Hepatocyte (in vitro differentiated cells): ENCODE measurements around the gene GAPVD1. TPM values are rescaled to one million over a fixed set of nuclear protein-coding genes. Genes with fewer than 3 reads are reported as not detected.

Experiments
- DNase-seq: peaks from one replicate; pipeline ENCODE4 v3.0.0-alpha.2; 2016; ENCODE audit warnings: low spot score
- H2AFZ ChIP-seq: fragments of 200-600 bp; sonication (generic); 2 replicates; pipeline ENCODE4 v1.6.0; 2016; ENCODE audit warnings: antibody characterized with exemption, mild to moderate bottlenecking
- H3K27ac ChIP-seq: fragments of 200-600 bp; sonication (generic); 2 replicates; pipeline ENCODE4 v1.5.1; 2016; ENCODE audit warnings: mild to moderate bottlenecking
- H3K27me3 ChIP-seq: fragments of 200-600 bp; sonication (generic); 2 replicates; pipeline ENCODE4 v1.6.1; 2016
- H3K36me3 ChIP-seq: fragments of 200-600 bp; sonication (generic); replicated peaks from 2 replicates; pipeline ENCODE4 v1.5.1; 2016; ENCODE audit warnings: low read depth; ENCODE audit not compliant: insufficient read depth
- H3K4me1 ChIP-seq: fragments of 200-600 bp; sonication (generic); 2 replicates; pipeline ENCODE4 v1.5.1; 2016; ENCODE audit warnings: mild to moderate bottlenecking, moderate library complexity; ENCODE audit not compliant: insufficient read depth
- H3K4me2 ChIP-seq: fragments of 200-600 bp; sonication (generic); 2 replicates; pipeline ENCODE4 v1.6.0; 2016
- H3K4me3 ChIP-seq: fragments of 200-600 bp; sonication (generic); 2 replicates; pipeline ENCODE4 v1.5.1; 2016; ENCODE audit warnings: mild to moderate bottlenecking
- H3K79me2 ChIP-seq: fragments of 200-600 bp; sonication (generic); 2 replicates; pipeline ENCODE4 v1.6.0; 2017; ENCODE audit warnings: mild to moderate bottlenecking
- H3K9me2 ChIP-seq: fragments of 200-600 bp; sonication (generic); replicated peaks from 2 replicates; pipeline ENCODE4 v1.6.0; 2017; ENCODE audit warnings: mild to moderate bottlenecking; ENCODE audit not compliant: insufficient read depth
- H3K9me3 ChIP-seq: fragments of 200-600 bp; sonication (generic); 2 replicates; pipeline ENCODE4 v1.5.1; 2016; ENCODE audit warnings: low read depth, mild to moderate bottlenecking
- H4K20me1 ChIP-seq: fragments of 200-600 bp; sonication (generic); 2 replicates; pipeline ENCODE4 v1.6.0; 2016; ENCODE audit warnings: mild to moderate bottlenecking; ENCODE audit not compliant: insufficient read depth, poor library complexity, severe bottlenecking
- CTCF ChIP-seq: fragments of 200-600 bp; sonication (generic); IDR thresholded peaks from 2 replicates; pipeline ENCODE4 v1.5.1; 2016; ENCODE audit warnings: antibody characterized with exemption, mild to moderate bottlenecking; ENCODE audit not compliant: poor library complexity
- EZH2 ChIP-seq: fragments of 200-600 bp; sonication (generic); IDR thresholded peaks from 2 replicates; pipeline ENCODE4 v1.6.1; 2016; ENCODE audit warnings: antibody characterized with exemption, mild to moderate bottlenecking, borderline replicate concordance
- EZH2phosphoT487 ChIP-seq: fragments of 200-600 bp; sonication (generic); IDR thresholded peaks from one replicate; pipeline ENCODE4 v1.6.1; 2018; ENCODE audit warnings: antibody characterized with exemption, mild to moderate bottlenecking, low read depth, moderate library complexity; ENCODE audit not compliant: unreplicated experiment, severe bottlenecking
- WGBS: methylation state at CpG from one replicate; pipeline ENCODE4 v1.1.6; 2016; ENCODE audit warnings: low lambda C conversion rate; ENCODE audit errors: missing lambda C conversion rate; 5-methylcytosine and 5-hydroxymethylcytosine counted together
- polyA plus RNA-seq: library from polyadenylated mRNA; unstranded; fragments of >200 nt; fragmentation: Nextera tagmentation; extraction: Ambion mirVana; gene quantifications from 2 replicates; pipeline ENCODE4 v1.2.1, GENCODE V29; 2016
- small RNA-seq: library from RNA; depleted of rRNA; stranded (forward); fragments of <200 nt; gene quantifications from one replicate; pipeline ENCODE3, GENCODE V24; 2014
- total RNA-seq: library from RNA; depleted of rRNA; stranded (reverse); fragments of >200 nt; gene quantifications from 2 replicates; pipeline ENCODE4 v1.2.3, GENCODE V29; 2014

The GAPVD1 gene
- total and polyA plus RNA-seq, 2 experiments from 2014 or later: 25.5 to 44.7 TPM

DNA sequence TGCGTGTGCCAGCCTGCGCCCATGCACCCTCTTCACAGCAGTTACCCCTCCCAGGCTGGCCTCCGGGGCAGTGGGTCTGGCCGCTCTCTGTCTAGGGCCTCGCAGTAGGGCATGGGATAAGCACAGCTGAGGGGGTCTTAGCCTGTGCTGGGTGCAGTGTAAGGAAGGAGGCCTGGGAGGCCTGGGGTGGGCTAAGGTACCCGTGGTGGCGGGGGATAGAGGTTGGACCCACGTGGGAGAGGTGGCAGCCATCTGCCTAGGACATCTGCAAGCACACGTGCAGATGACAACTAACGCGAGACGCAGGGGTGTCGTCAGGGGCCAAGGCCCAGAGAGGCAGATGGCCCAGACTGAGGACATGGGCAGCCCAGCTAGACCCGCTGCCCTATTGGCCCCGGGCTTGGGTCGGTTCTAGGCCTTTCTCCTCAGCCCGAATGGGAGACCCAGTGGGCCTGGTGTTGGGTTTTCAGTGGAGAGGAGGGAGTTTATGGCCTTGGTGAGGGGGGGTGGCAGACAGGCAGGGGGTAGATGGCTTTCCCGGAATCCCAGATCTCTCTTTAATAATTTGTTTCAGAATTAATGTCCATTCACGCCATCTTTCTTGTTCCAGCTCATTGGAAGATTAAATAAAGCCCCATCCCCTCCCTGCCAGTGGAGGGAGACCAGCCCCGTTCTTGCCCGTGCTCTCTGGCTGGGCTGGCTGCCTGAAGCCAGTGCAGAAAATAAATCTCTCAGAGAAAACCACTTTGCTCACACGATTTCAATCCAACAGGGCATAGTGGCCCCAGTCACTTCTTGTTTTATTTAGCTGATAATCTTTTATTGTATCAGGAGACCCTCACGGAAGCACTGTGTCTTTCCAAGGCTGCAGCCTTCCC is 154.2 kb downstream of the GAPVD1 start:
- H3K36me3 ChIP-seq: no peaks in the 10 kb centered on the region
- H4K20me1 ChIP-seq: no peaks in the 10 kb centered on the region
- H2AFZ ChIP-seq: no peak overlapping the region
- H3K79me2 ChIP-seq: no peaks in the 10 kb centered on the region
- DNase-seq: no peak
- no peaks in the 10 kb centered on the region for H3K9me3 ChIP-seq
- H3K27ac ChIP-seq: no peak overlapping the region
- H3K4me2 ChIP-seq: no peak overlapping the region
- H3K4me1 ChIP-seq: no peaks in the 10 kb centered on the region
- TF ChIP-seq EZH2 (no peak), CTCF (no peak), EZH2phosphoT487 (no peak)
- WGBS: 91% methylated on average over 23 of the region's 23 CpGs
- H3K9me2 ChIP-seq: no peaks in the 10 kb centered on the region
- no peaks in the 10 kb centered on the region for H3K27me3 ChIP-seq
- H3K4me3 ChIP-seq: no peak overlapping the region

DNA sequence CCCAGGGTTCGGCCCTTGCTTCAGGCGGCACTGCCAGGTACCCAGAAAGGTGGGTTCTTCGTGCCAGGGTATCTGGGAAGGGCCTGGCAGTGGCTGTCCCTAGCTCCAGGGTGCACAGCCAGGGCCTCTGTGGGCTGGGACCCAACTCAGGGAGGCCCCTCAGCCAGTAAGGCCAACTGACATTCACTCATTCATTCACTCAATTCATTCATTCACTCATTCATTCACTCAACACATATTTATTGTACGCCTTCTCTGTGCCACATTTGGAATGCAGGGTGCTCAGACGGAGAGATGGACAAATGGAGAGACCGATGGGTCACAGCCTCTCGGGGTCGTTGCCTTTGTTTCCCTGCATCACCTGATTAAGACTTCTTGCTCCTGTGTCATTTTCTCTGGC is 154.9 kb downstream of the GAPVD1 start:
- Histone ChIP-seq H4K20me1 (no peaks in the 10 kb centered on the region), H2AFZ (no peak overlapping the region)
- 96% methylated on average over 8 of the region's 8 CpGs for WGBS

More for the DNA sequence above, 154.9 kb downstream of the GAPVD1 start:
- Histone ChIP-seq H3K4me1 (no peaks in the 10 kb centered on the region), H3K9me3 (no peaks in the 10 kb centered on the region), H3K79me2 (no peaks in the 10 kb centered on the region), H3K4me3 (no peak overlapping the region), H3K9me2 (no peaks in the 10 kb centered on the region), H3K36me3 (no peaks in the 10 kb centered on the region), H3K27ac (no peak overlapping the region), H3K4me2 (no peak overlapping the region), H3K27me3 (no peaks in the 10 kb centered on the region)
- TF ChIP-seq EZH2 (no peak), EZH2phosphoT487 (no peak), CTCF (no peak)
- DNase-seq: no peak

Small RNA genes within 50 kb of the gene (small RNA-seq; reads per million reads assigned to genes)
- gene AL354710.1: not detected
- not detected for gene RNU6-1020P

Other genes starting within 250 kb of the GAPVD1 start
- gene SCAI, start 118.3 kb upstream of the GAPVD1 start, total RNA-seq: 6.3 and 10.5 TPM in 2 replicates
- gene SCAI, start 118.3 kb upstream of the GAPVD1 start, polyA plus RNA-seq: 0.97 and 3.1 TPM in 2 replicates
- gene PPP6C, start 72.0 kb upstream of the GAPVD1 start, total RNA-seq: 35.2 and 36.2 TPM in 2 replicates
- gene PPP6C, start 72.0 kb upstream of the GAPVD1 start, polyA plus RNA-seq: 24.7 and 27.1 TPM in 2 replicates
- gene RABEPK, start 61.3 kb upstream of the GAPVD1 start, total RNA-seq: 18.2 and 20.4 TPM in 2 replicates
- gene RABEPK, start 61.3 kb upstream of the GAPVD1 start, polyA plus RNA-seq: 30.1 and 33.1 TPM in 2 replicates
- gene HSPA5, start 20.5 kb upstream of the GAPVD1 start, total RNA-seq: 239 and 246 TPM in 2 replicates
- 829 and 881 TPM in 2 replicates for gene HSPA5, start 20.5 kb upstream of the GAPVD1 start, polyA plus RNA-seq